NCI-H2196 (cell line): ENCODE data around the gene ANTXRL.
"Not testable (repeated sequence)": the region's sequence is repeated elsewhere in the genome, so short reads cannot be mapped to it uniquely, and the experiment has no call there.

Source experiments
- DNase-seq: peaks from one replicate; lab custom pipeline; 2025; ENCODE audit not compliant: unreplicated experiment; lab: John Stamatoyannopoulos, UW

Gene ANTXRL

DNA sequence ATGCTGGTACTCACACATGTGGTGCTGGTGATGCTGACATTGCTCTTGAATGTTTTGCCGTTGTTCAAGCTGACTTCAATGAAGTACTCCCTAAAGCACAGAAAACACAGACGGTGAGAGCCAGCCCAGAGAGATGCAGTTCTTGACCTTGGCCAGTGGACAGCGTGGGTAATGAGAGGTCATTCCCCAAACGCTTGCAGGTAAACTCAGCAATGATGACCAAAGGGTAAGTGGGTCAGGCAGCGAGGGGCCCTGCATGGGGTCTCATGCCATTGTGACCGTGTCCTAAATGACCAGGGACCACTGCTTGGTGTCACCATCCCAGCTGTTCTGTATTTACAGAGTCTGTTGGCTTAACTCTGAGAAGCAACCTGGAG is 32.8 kb upstream of the ANTXRL start:
- DNase-seq = no peak

DNA sequence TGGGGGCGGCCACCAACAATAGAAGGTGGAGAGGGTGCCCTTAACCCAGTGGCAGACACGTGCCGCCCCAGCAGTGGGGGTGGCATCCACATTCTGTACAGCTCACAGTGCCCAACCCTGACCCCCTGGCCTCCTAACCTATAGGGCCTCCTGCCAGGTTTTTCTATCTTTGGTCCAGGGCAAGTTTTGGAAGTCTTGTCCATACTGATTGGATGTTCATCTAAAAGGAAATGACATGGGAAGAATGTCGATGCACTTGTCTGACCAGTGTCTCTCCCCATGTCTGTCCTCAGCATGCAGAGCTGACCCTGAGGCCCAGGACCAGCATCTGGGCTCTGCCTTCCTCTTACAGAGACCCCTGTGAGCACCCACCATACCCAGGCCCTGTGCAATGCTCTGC is 32.3 kb upstream of the ANTXRL start:
- no peak for DNase-seq

DNA sequence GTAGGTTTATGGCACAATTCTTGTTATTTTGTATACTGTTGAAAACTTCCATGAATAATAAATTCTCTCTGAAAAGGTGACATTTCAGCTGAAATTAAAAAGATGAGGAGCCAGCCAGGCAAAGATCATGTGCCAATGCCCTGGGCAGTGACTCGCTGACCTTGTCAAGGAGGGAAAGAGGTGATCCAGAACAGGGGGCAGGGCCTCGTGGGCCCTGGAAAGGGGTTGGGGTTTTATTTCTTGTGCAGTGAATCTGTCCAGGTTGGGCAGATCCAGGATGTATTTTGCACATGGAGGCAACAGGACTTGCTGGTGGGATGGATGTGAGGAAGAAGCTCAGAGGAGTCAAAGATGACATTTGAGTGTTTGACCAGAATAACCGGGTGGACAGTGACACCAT is 31.6 kb upstream of the ANTXRL start:
- DNase-seq = not testable (repeated sequence)

DNA sequence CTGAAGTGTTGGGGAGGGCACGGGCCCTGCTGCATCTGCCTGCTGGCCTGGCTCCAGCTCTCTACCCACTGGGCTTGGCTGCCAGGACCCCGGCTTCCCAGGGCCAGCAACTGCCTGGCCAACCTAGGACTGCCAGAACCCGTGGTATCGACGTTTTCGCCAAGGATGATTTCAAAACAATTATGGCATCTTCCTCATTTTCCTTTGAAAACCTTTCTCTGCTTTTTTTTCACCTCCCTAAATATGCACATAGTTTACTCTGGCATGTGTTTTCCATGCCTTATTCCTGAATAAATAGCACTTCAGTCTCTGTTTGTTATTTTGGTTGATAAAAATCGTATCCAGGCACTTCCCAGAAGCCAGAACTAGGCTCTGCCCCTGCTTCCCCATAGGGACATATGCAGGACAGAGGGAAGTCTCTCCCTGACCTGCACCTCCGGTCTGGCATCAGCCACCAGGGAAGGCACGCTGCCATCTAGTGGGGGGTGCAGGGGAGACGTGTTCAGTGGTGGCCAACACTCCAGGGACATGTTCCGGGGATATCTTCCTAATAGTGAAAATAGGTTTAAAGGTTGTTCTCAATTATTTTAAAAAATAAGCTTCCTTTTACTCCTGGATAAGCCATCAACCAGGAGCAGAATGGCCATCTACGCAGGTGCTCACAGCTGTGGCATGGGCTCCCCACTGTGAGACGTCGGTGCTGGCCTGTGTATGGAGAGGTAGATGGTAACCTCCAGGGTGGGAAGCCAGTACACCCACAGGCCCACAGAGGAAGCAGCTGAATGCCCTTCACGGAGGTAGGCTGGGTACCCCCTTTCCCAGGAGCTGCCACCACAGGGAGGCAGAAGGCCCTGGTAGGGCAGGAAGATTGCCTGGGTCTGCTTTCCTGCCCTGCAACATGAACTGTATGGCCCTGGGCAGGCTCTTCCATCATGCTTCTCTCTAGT is 30.7 kb upstream of the ANTXRL start:
- DNase-seq = peak; percentile 16

DNA sequence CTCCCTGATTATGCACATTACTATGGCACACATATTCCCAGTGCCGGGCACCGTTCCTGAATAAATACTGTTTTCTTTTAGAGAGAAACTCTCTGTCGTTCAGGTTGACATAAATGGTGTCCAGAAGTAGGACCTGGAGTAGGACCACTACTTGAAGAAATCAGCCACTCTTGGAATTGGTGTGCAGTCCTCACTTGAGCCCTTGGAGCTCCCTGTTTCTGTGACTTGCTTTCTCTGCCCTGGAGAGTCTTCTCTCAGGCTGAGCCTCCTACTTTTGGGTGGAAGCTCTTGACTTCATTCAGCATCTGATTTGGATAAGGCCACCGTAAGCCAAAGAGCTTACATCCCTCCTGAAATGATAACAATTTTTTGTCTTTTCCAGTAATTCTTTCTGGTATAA is 29.7 kb upstream of the ANTXRL start:
- no peak for DNase-seq

DNA sequence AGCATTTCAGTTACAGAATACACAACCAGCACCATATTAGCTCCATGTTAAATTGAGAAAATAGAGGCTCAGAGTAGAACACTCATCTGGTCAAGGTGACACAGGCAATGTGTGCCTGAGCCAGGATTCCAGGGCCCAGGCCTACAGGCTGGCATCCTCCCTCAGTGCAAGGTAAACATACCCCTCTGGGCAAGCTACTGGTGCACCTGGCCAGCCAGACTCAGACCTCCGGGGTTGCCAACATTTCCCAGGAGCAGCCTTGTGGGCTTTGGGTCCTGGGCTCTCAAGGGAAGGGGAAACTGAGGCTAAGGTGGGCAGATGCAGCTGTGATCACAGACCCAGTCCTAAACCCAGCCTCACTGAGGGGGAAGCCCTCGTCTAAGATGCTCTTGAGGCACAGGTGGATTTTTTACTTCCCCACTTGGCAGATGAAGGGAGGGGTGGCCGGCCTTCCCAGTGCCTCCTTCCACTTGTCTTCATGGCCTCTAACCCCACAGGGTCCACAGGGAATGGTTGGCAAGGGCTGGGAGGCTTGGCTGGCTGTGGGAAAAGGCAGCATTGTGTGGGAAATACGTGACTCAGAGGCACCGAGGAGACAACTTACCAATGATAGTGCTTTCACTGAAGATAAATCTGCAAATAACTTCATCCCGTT is 23.8 kb upstream of the ANTXRL start:
- DNase-seq = not testable (repeated sequence)

DNA sequence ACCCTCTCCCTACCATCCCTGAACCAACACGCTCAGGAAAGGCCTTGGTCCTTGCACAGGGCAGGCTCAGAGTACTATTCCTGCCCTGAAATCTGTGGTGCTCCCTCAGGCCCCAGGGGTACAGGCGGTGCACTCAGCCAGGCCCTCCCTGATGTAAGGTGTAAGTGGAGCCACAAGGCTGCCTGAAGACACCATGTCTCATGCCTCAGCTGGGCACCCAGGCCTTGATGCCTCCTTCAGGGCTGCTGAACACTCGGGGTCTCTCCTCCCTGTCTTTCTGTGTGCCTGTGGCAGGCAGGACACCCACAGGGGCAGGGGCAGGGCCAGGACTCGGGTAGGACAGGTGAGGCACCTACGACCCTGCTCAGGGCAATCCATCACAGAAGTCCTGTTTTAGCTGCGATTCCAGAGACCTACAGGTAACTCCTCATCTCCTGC is 22.9 kb upstream of the ANTXRL start:
- DNase-seq = no peak

DNA sequence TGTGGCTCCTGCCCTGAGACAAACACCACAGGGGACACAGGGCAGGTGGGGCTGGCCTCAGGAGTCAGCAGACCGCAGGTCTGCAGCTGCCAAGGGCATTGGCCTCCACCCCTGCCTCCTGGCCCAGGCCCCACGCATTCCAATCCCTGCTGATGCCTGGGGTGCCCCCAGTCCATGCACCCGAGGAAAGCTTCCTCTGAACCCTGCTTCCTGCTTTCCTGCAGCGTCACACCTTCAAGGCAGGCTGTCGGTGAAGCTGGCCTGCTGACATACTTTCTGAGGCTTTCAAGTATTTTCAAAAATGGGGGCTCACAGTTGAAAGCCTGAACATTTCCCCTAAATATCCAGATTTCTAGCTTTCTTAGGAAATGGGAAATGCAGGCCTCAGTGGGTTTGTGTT is 22.5 kb upstream of the ANTXRL start:
- no peak for DNase-seq

DNA sequence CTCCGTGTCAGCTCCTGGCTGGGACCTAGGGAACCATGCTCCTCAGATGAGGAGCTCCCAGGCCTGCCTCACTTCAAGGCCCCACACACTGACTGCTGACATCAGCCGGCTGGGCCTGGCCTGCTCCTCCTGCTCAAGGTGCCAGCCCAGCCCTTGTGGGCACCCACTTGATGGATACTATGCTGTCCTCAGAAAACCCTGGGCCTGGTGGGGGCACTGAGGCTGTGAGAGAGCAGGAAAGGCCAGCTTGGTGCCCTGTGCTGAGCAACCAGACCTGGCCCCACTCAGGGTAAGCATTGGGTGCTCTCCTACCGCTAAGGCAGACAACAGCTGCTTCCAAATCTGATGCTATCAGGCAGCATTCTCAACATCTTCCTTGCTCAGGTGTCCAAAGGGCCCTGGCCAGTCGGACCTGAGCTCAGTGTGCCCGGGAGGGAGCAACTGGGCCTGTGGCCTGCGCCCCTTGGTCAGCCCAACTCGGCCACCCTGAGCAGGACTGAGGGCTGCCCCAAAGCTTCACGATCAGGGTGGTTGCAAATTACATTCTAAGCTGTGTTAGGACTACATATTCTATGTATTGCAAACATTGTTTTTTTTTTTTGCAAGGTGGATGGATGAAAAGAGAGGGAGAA is 21.9 kb upstream of the ANTXRL start:
- DNase-seq = no peak

DNA sequence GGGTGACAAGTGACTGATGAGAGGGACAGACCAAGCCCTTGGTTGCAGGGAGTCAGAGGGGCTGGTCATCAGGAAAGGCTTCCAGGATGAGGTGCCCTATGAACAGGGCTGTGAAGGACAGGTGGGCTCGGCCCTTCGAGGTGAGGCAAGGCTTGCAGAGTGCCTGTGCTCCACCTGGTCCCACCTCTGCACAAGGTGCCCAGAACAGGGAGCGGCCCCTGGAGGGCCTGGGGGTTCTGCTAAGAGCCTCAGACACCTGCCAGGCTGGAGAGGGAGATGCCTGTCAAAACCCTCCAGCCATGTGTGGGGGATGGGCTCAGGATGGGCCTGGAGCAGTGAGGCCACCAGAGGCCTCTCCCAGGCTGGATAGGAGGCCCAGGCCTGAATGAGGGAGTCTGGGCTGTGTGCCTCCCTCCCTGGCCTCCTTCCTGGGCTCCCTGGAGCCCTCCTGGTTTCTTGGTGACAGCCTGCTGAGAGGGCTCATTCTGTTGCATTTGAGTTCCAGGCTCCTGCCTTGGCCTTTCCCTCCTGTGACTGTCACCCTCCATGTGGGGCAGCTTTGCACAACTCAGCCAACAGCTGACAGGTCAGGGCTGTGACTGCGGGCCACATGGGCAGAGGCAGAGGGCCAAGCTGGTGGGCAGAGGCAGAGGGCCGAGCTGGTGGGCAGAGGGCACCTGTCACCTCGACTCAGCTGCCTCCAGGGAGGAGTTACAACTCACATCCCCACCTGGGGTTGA is 21.1 kb upstream of the ANTXRL start:
- not testable (repeated sequence) for DNase-seq

DNA sequence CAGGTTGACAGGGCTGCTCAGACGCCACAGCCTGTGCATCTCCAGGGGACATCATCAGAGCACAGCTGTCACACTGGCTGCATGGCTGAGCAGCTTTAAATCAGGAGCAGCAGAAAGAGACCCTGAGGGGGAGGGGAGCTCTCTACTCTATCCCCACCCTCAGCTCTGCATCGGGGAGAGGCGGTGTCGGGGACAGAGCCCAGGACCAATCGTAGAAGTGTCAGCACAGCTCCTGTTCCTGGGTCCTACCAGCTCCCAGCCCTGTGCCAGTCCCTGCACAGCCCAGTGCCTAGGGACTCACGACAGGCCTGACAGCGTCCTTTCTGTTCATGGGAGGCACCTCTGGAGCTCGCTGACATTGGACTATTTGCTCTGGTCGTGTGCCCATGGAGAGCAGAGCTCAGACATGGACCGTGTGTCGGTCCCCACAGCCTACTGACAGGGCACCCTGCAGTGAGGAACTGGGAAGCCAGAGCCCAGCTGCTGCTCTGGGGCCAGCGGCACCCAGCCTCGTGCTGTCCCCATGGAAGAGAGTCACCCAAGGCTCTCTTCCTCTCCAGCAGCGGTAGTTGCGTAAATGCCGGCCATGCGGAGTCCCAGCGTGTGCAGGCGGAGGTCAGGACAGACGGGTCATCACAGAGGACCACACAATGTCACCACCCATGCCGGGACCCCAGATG is 20.4 kb upstream of the ANTXRL start:
- DNase-seq = no peak

DNA sequence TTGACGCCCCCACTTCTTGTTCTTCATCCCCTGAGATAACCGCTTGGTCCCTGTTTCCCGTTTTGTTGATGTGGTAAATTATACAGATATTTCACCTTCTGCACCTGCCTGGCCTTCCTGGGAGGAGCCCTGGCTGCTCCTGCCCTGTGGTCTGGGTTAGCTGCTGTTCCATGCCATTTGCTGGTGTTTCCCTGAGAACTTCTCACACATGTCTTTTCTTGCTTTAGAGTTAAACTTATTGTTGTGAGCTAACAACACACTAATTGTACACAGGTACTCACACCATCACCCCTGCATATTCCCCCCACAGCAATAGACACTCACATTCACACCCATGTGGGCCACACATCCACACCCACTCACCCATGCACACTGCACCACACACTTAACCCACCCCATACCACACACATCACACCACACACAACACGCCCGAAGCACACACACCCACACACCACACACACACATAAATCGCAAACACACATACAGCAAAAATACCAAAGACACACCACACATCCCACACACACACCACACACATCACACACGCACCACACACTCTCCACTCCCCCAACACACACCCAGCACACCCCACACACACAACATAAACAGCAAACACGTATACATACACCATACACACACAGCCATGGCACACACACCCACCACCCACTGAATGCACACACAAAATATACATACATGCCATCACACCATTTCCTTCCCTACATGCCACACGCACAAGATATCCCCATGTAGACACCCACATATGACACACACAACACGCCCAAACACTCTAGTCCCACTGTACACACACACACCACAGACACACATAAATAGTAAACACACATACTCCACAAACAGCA is 19.4 kb upstream of the ANTXRL start:
- no peak for DNase-seq

DNA sequence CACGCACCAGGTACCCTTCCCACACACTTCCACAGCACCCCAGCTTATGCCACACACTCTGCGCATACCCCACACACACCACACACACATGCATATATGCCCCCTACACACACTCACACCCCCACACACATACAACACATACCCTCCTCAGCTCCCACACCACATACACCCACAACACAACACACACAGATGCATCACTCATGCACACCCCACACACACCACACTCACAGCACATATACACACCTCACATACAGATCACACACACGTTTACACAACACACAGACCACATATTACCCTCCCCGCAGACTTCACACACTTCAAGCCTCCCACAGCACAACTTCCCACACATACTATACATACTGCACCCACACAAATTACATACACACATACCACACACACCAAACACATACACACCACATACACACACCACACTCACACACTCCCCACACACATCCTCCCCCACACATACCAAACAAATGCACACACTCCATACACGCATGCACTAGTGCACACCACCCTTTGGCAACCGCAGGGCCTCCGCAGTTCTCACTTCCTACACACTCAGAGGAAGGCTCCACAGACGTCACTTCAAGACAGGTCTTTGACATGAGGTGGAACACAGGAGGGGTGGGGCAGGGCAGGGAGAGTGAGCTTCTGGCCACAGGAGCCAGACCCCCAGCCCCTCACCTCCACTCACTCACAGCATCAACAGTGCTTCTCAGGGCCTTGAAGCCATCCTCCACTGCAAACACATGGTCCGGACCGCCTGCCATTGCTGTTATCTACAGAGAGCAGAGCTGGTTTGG is 18.5 kb upstream of the ANTXRL start:
- no peak for DNase-seq

DNA sequence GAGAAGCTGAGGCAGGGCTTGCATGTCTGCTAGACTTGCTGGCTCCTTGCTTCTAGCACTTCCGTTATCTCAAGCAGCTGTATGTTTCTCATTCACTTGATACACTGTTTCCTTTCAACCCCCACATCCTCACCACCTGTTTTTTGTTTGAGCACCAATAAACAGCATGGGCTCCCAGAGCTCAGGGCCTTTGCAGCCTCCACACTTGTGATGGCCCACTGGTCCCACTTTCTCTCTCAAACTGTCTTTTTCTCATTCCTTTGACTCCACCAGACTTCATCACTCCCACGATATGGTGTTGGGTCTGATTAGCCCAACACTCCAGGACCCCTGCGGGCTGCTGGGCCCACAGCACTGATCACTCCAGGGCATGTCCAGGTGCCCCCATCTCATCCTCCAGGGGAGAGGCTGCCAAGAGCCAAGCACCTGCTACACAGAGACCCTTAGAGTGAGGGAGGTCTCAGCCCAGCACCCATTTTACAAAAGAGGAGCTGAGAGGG is 17.2 kb upstream of the ANTXRL start:
- not testable (repeated sequence) for DNase-seq

DNA sequence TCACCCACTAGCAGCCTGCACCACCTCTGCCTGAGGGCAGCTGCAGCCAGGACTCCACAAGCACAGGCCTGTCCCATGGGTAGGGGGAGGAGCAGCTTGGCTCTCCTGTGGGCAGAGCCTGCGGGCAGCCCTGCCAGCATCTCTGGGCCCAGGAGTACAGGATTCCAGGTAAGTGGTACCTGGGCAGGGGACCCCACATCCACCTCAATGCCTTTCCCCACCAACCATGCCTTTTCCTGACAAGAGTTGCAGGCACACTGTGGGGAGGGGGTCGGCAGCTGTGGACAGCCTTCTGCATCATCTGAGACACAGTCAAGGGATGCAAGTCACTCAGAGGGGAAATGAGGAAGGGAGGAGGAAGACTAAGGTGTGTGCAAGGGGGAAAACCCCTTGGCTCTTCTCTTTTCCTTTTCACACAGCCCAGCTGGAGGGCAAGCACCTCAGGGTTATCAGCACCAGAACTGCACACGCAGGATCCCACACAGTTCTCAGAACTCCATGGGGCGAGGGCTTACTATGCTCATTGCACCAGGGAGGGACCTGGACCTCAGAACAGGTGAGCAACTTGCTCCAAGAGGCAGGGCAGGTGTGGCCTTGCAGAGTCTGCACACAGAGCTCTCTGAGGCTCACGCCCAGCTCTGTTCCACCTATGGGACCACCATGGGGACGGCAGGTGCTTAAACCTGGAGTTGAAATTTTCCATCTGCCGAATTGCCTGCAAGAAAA is 16.5 kb upstream of the ANTXRL start:
- DNase-seq = no peak

DNA sequence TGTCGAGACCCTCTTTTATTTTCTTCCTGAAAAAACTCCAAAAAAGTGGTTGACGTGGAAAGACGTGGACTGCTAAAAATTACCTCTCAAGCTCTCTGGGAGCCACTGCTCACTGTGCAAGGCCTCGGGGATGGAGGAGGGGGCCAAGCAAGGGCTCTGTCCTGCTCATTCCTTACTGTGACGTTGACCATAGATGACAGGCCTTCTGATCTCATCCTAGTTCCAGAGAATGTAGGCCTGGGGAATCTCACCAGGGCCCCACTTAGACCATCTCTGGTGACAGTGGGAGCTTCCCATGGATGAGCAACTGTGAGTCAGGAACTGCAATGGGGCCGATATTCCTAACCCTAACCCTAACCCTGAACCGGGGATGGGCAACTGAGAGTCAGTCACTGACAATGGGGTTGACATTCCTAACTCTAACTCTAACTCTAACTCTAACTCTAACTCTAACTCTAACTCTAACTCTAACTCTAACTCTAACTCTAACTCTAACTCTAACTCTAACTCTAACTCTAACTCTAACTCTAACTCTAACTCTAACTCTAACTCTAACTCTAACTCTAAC is 15.8 kb upstream of the ANTXRL start:
- DNase-seq = not testable (repeated sequence)

DNA sequence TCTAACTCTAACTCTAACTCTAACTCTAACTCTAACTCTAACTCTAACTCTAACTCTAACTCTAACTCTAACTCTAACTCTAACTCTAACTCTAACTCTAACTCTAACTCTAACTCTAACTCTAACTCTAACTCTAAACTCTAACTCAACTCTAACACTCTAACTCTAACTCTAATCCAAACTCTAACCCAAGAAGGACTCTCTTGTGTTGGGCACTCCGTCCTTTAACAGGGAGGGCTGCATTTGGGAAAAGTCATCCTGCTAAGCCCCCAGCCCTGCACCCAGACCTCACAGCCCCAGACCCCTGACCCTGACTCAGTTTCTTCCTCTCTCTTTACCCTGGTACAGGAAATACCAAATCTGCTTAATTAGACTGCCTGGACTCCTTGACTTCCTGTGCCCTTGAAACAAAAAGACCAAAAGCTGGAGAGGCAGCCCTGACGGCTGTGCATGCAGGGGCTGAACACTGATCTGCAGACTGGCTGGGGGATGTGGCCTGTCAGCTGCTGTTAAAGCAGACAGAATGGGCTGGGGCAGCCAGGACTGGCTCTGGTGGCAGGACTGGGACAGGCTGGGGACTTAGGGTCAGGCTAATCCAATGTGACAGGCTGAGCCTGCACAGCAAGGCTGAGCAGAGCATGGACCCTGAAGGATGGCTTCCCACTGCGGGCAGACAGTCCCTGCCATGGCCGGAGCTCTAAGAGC is 14.8 kb upstream of the ANTXRL start:
- not testable (repeated sequence) for DNase-seq
